ENCODE results near the gene ARID1A. TPM values are rescaled to one million over a fixed set of nuclear protein-coding genes. Genes with fewer than 3 reads are reported as not detected.

Gene ARID1A
- total RNA-seq, 2 experiments from 2014 or later: 82.4 to 84.9 TPM

DNA sequence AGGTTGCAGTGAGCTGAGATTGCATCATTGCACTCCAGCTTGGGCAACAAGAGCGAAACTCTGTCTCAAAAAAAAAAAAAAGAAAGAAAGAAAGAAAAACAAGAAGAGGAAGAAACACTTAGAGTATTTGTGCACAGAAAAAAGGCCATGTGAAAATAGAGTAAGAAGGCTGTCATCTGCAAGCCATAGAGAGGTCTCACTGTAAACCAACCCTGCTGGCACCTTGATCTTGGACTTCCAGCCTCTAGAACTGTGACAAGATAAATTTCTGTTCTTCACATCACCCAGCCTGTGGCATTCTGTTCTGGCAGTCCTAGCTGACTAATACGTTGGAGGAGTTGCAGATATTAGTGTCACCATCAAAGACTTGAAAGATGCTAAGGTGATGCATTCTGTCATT is 118.6 kb downstream of the ARID1A start:
- ChIA-PET CTCF (interaction anchor here (1.3 kb wide), 1 partner anchor 36 kb away, joined by 3 read pairs; no protein-coding TSS in a partner anchor), POLR2A (interaction anchor here (0.8 to 0.9 kb wide), 2 partner anchors 16 to 18 kb away, joined by 3 read pairs; no protein-coding TSS in a partner anchor)
- Mint-ChIP-seq H3K4me1 (ENCODE audit: low read depth) (peaks cover 22% of the 10 kb centered on the region), H3K4me3 (no peak overlapping the region), H3K27me3 (no peaks in the 10 kb centered on the region), H3K27ac (no peak overlapping the region), H3K36me3 (ENCODE audit: low read depth) (no peaks in the 10 kb centered on the region), H3K9me3 (no peaks in the 10 kb centered on the region)
- TF ChIP-seq, protein P1, sequence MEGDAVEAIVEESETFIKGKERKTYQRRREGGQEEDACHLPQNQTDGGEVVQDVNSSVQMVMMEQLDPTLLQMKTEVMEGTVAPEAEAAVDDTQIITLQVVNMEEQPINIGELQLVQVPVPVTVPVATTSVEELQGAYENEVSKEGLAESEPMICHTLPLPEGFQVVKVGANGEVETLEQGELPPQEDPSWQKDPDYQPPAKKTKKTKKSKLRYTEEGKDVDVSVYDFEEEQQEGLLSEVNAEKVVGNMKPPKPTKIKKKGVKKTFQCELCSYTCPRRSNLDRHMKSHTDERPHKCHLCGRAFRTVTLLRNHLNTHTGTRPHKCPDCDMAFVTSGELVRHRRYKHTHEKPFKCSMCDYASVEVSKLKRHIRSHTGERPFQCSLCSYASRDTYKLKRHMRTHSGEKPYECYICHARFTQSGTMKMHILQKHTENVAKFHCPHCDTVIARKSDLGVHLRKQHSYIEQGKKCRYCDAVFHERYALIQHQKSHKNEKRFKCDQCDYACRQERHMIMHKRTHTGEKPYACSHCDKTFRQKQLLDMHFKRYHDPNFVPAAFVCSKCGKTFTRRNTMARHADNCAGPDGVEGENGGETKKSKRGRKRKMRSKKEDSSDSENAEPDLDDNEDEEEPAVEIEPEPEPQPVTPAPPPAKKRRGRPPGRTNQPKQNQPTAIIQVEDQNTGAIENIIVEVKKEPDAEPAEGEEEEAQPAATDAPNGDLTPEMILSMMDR (IDR thresholded peaks at IDR 0.05): no peak
- ATAC-seq (no peak), DNase-seq (no peak)
- intact Hi-C loops (cut with micrococcal nuclease): loop anchor here (10.0 kb wide), 1 partner anchor 60 kb away; no protein-coding TSS in a partner anchor

DNA sequence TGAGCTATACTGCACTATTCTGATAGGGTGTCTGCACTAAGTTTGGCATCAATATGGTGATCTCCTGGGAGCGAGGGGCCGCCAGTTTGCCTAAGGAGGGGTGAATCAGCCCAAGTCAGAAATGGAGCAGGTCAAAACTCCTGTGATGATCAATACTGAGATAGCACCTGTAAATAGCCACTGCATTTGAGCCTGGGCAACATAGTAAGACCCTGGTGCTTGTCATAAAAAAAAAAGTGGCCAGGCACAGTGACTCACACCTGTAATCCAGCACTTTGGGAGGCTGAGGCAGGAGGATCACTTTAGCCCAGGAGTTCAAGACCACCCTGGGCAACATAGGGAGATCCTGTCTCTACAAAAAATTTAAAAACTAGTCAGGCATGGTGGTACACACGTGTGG is 119.1 kb downstream of the ARID1A start:
- CTCF ChIA-PET: interaction anchor here (1.3 kb wide), 1 partner anchor 35 kb away, joined by 3 read pairs; no protein-coding TSS in a partner anchor
- H3K4me3 Mint-ChIP-seq: no peak overlapping the region
- H3K27me3 Mint-ChIP-seq: no peaks in the 10 kb centered on the region

DNA sequence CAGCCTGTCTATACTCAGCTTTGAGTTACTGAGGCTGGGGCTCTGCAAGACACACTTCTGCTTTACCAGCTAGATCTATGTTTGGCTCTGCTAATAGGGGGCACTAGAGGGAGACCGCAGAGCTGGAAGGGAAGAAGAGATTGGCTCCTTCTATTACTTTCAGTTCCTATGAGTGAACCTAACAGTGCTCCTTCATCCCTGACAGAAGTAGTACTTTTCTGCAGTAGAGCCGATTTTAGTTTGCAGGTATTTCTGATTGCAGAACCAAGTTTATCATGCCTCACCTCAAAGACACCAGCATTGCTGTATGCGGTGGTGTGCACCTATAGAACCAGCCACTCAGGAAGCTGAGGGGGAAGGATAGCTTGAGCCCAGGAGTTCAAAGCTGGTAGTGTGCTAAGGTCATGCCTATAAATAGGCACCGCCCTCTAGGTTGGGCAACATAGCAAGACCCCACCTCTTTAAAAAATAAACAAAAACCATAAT is 125.0 kb downstream of the ARID1A start:
- peak overlapping the region; percentile 50 for H3K4me3 Mint-ChIP-seq
- H3K27me3 Mint-ChIP-seq: no peaks in the 10 kb centered on the region
- H3K36me3 Mint-ChIP-seq (ENCODE audit: low read depth): no peaks in the 10 kb centered on the region
- no peaks in the 10 kb centered on the region for H3K9me3 Mint-ChIP-seq
- peak; percentile 86 for ATAC-seq
- ChIA-PET CTCF (interaction anchor here (0.8 to 3.6 kb wide), 15 partner anchors 10 to 235 kb away, joined by 3 to 59 read pairs (median 4); no protein-coding TSS in a partner anchor), POLR2A (interaction anchor here (1.1 to 2.0 kb wide), 7 partner anchors 10 to 44 kb away, joined by 5 to 11 read pairs (median 6); no protein-coding TSS in a partner anchor)
- peaks cover 22% of the 10 kb centered on the region for H3K4me1 Mint-ChIP-seq (ENCODE audit: low read depth)
- TF ChIP-seq, protein P1 (IDR thresholded peaks at IDR 0.05): peak; percentile 22
- peak overlapping the region; percentile 80 for H3K27ac Mint-ChIP-seq
- peak; percentile 49 for DNase-seq
- intact Hi-C loops (cut with micrococcal nuclease): no loop called here

More for the DNA sequence above, 119.1 kb downstream of the ARID1A start:
- H3K9me3 Mint-ChIP-seq: no peaks in the 10 kb centered on the region
- POLR2A ChIA-PET: interaction anchor here (0.7 to 0.9 kb wide), 4 partner anchors 16 to 148 kb away, joined by 3 read pairs; no protein-coding TSS in a partner anchor
- TF ChIP-seq, protein P1 (IDR thresholded peaks at IDR 0.05): no peak
- ATAC-seq (no peak), DNase-seq (no peak)
- peaks cover 22% of the 10 kb centered on the region for H3K4me1 Mint-ChIP-seq (ENCODE audit: low read depth)
- intact Hi-C loops (cut with micrococcal nuclease): loop anchor here (10.0 kb wide), 1 partner anchor 60 kb away; no protein-coding TSS in a partner anchor
- no peaks in the 10 kb centered on the region for H3K36me3 Mint-ChIP-seq (ENCODE audit: low read depth)
- no peak overlapping the region for H3K27ac Mint-ChIP-seq

DNA sequence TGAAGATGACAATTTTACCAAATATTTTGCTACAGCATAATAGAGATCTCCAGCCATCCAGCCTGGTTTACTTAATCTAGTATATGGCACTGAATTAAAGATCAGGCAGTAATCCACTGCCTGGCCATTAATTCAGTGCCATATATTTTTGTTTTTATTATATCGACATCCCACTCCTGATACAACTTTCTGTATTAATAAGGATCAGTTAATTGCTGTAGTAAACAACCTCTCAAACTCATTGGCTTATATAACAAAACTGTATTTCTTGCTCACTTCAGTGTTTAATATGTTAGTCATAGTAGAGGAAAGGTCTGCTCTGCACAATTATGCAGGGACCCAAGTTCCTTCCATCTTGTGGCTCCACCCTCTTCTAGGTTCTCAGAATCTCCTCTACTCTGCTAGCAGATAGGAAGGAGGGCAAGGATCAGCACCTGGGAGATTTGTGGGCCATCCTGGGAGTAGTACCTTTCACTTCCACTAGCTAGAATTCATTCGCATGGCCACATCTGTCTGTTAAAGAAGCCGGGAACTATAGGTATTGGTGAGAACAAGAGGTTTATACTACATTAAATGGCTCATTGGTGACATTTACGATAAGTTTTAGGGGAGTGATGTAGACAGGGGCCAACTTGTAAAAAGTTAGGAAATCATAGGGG is 127.1 kb downstream of the ARID1A start:
- intact Hi-C loops (cut with micrococcal nuclease): no loop called here

More for the DNA sequence above, 127.1 kb downstream of the ARID1A start:
- H3K27ac Mint-ChIP-seq: no peak overlapping the region
- TF ChIP-seq, protein P1 (IDR thresholded peaks at IDR 0.05): no peak
- no peaks in the 10 kb centered on the region for H3K27me3 Mint-ChIP-seq
- ChIA-PET CTCF (interaction anchor here (1.4 kb wide), 2 partner anchors 10 to 31 kb away, joined by 3 to 4 read pairs; no protein-coding TSS in a partner anchor), POLR2A (interaction anchor here (0.7 to 1.4 kb wide), 3 partner anchors 9 to 66 kb away, joined by 3 to 6 read pairs (median 3); no protein-coding TSS in a partner anchor)
- H3K4me3 Mint-ChIP-seq: no peak overlapping the region
- H3K36me3 Mint-ChIP-seq (ENCODE audit: low read depth): peaks cover 6% of the 10 kb centered on the region
- no peaks in the 10 kb centered on the region for H3K9me3 Mint-ChIP-seq
- no peak for DNase-seq
- ATAC-seq: no peak
- H3K4me1 Mint-ChIP-seq (ENCODE audit: low read depth): peaks cover 24% of the 10 kb centered on the region
